GM18498 (cell line): ENCODE results near the gene ADAD1.
"Not testable (repeated sequence)": the region's sequence is repeated elsewhere in the genome, so short reads cannot be mapped to it uniquely, and the experiment has no call there.

Experiments
- ATAC-seq: cut with Tn5 transposase; IDR thresholded peaks from one replicate; pipeline ENCODE4 v1.9.1; 2021; ENCODE audit warnings: mild to moderate bottlenecking, moderate library complexity; ENCODE audit not compliant: unreplicated experiment

Gene ADAD1

DNA sequence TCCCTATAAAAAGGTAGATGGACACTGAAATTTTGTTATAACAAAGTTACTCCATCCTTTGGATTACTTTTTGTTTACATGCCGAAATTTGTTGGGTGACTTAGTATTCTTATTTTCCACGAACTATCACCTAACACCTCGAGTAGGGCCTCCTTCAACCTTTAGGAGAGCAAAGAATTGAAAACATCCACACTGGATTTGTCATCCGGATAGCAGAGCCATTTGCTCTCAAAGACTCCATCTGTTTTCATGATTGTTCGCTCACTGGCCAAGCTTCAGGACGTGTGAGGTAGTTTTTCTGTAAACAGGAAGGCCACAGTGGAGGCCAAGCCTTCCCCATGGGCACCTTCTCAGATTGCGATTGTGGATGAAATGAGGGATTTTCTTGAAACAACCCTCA, at the start of gene ADAD1:
Gene ADAD1, plus strand, starts transcription at position 301 of the 400 bp plus-strand sequence. CDS start 1,059 bp downstream, outside the sequence.
- ATAC-seq, result no peak

DNA sequence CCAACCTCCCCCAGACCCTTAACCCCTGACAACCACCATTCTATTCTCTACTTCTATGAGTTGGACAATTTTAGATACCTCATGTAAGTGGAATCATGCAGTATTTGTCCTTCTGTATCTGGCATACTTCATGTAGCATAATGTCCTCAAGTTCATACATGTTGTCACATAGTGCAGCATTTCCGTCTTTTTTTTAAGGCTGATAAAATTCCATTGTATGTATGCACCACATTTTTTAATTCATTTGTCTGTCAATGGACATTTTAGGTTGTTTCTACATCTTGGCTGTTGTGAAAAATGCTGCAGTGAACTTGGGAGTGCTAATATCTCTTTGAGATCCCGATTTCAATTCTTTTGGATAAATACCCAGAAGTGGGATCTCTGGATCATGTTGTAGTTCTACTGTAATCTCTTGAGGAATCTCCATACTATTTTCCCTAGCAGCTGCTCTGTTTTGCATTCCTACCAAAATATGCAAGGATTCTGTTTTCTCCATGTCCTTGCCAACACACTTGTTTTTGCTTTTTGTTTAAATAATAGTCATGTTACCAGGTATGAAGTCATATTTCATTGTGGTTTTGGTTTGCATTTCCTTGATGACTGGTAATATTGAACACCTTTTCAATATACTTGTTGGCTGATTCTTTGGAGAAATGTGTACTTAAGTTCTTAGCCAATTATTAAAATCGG, 48.8 kb upstream of the ADAD1 start:
- ATAC-seq, result no peak

DNA sequence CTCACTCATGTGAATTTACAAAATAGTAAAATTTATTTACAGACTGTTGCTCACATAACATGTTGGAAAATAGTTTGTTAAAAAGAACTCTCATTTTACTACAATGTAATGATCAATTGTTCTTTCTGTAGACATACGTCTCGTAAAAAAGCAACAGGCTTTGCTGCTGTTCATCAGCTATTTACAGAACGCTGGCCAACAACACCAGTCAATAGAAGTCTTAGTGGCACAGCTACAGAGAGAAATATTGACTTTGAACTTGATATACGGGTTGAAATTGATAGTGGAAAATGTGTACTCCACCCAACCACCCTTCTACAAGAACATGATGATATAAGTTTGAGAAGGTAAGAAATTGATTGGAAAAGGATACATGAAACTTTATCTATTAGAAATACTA, 47.6 kb upstream of the ADAD1 start:
- ATAC-seq, result no peak

DNA sequence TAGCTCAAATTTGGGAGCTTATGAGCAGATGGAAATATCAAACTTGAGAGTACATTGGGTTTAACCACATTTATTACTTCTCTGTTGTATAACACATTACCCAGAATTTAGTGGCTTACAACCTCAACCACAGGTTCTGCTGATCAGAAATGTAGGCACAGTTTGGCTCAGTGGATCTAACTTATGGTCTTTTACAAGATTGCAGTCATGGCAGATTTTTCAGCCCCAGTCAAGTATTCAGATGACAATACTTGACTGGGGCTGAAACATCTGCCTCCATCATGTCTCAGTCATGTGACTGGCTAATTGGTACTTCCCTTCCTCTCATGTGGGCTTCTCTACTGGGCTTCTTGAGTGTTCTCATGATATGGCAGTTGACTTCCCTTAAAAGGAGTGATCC, 44.0 kb upstream of the ADAD1 start:
- ATAC-seq, result no peak

DNA sequence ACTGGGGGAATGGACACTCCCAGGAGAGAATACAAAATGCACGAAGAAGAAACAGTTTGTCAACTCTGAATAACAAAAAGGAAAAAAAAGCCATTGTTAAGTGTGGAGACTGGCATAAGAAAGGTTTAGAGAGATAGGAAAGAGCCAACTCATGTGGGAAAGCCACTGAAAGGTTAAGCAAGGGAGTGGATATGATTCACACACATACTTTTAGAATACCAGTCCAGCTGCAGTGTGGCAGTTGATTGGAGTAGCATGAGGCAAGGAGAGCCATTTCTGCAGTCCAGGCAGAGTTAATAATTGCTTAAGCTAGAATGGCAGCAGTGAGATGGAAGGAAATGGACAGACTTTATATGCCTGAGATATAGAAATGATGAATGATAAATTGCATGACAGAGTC, 36.9 kb upstream of the ADAD1 start:
- no peak for ATAC-seq

DNA sequence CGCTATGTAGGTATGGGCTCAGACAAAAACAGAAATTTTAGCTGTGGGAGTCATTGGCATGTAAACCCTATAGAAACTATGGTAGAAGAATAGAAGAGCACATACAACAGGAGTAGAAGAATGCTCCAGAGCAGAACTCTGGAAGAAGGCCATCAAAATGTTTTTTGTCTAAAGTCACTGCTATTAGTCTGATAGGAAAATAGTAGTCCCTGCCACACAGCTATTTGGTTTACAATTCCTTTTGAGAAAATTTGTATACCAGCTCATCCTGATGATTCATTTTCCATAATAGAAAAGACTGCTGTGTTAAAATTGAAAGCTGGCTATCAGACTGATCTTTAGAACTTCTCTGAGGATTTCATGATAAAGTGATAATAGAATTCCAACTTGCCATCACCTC, 32.8 kb upstream of the ADAD1 start:
- ATAC-seq, result no peak

DNA sequence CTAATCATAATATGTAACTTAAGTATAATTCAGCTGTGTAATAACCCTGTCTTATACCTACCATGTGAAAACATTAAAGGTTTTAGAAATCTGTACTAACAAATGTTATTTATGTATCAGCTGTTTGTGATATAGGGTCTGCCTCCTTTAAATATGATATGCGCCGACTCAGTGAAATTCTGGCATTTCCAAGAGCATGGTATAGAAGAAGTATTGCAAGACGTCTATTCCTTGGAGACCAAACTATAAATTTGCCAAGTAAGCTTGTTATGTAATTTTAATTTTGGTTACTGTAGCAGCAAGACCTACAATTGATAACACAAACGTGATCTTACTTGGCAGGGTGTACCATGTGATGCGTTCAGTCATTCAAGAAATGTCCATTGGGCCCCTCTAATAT, 32.3 kb upstream of the ADAD1 start:
- ATAC-seq, result no peak

DNA sequence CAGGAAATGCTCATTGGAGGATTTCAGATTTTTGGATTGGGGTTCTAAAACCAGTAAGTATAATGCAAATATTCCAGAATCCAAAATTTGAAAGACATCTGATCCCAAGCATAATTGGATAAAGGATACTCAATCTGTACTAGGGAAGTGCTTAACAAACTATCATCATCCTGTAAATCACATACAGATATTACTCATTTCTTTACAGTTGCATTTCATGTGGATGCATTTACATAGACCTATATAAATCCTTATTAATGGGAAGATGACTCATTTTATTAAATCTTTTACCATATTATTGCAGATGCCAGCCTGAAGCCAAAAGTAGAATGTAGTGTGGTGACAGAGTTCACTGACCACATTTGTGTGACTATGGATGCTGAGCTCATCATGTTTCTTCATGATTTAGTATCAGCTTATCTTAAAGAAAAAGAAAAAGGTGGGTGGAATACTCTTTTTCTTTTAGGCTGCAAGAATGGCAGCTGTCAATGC, 22.4 kb upstream of the ADAD1 start:
- ATAC-seq, result no peak

DNA sequence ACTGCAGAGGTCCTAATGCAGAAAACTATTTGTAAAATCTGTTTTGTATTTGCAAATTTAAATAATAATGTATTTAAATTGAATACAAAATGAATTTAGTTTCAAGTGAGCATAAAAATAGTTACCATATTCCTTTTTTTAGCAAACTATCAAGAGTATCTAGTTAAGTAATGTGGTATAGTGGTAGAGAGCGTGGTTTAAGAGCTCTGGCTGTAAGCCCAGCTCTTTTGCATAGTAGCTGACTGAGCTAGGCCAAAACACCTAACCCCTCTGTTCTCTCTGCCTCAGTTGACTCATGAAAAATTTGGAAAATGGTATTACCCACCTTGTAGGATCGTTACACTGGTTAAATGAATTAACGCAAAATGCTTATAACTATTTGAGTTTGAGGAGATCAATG, 18.1 kb upstream of the ADAD1 start:
- no peak for ATAC-seq

DNA sequence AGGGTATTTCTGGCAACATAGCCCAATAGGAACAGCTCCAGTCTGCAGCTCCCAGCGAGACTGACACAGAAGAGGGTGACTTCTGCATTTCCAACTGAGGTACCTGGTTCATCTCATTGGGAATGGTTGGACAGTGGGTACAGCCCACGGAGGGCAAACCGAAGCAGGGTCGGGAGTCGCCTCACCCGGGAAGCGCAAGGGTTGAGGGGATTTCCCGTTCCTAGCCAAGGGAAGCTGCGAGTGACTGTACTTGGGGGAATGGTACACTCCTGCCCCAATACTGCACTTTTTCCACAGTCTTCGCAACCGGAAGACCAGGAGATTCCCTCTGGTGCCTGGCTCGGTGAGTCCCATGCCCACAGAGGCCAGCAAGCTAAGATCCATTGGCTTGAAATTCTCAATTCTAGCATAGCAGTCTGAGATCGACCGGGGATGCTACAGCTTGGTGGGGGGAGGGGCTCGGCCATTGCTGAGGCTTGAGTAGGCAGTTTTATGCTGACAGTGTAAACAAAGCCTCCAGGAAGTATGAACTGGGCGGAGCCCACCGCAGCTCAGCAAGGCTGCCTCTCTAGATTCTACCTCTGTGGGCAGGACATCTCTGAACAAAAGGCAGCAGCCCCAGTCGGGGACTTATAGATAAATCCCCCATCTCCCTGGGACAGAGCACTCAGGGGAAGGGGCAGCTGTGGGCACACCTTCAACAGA, 14.0 kb upstream of the ADAD1 start:
- ATAC-seq, result no peak

DNA sequence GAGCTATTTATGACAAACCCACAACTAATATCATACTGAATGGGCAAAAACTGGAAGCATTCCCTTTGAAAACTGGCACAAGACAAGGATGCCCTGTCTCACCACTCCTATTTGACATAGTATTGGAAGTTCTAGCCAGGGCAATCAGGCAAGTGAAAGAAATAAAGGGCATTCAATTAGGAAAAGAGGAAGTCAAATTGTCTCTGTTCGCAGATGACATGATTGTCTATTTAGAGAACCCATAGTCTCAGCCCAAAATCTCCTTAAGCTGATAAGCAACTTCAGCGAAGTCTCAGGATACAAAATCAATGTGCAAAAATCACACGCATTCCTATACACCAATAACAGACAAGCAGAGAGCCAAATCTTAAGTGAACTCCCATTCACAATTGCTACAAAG, 10.0 kb upstream of the ADAD1 start:
- ATAC-seq, result not testable (repeated sequence)

DNA sequence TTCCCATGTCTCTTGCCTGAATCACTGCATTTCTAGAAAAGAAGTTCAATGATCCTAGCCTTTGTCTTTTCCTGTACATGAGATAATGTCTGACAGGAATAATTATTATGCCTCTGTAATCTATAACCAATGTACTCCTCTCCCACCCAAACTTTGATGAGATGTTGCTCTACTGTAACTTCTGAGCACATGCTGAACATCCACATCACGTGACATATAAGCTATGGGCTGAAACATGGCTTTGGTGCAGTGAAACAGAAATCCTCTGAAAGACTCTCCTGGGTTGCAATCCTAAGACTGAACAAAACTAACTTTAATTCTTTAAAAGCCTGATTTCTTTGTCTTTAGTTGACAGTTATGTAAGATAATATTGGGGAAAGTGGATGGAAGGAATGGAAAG, 1.5 kb upstream of the ADAD1 start:
- ATAC-seq, result no peak

DNA sequence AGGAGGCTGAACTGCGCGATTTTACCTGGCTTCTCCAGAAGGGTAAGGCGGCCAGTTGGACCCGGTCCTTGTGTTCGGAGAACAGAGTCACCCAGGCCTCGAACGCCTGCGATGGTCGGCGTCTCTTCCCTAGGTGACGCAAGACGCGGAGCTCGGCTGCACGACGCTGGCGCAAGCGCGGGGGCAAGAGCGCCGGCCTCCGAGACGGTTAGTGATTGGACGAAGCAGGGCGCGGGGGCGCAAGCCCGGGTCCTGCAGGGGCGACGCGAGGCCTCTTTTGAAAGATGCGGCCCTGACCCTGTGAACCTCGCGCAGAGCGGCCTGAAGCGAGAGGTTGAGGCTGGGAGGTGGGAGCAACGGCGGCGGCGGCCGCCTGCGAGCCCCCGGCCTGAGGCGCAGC, 428 bp downstream of the ADAD1 start:
- no peak for ATAC-seq

DNA sequence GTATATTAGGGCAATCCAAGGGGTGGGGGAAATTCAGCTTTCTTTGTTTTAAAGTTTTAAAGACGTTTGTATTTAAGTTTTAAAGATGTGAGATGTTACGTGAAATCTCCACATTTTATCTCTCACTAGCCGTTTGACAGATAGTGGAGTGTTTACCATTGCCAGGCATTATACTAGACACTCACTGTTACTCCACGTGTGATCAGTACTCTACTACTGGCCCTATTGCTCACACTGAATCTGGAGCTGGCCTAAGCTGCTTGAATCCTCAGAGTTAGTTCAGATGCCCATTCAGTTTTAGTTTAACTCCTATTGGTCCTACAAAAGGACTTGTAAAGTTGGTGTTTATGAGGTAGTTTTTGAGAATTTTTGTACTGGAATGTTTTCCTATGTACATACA, 4.5 kb downstream of the ADAD1 start:
- ATAC-seq, result no peak

DNA sequence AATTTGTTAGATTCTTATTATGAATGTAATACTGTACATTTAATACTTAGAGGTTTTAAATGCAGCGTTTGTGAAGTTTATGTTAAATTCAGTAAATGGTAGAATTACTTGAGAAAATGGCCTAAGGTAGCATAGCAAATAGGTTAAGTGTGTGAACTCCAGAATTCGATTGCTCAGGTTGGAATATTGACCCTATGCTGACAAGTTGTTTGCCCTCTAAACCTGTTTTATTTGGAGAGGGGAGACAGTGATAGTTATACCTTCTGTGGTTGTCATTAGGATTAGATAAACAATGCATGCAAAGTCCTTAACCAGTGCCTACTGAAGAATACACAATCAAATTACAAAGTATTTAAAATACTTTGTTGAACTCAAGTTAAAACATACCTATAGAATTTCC, 5.4 kb downstream of the ADAD1 start:
- no peak for ATAC-seq

DNA sequence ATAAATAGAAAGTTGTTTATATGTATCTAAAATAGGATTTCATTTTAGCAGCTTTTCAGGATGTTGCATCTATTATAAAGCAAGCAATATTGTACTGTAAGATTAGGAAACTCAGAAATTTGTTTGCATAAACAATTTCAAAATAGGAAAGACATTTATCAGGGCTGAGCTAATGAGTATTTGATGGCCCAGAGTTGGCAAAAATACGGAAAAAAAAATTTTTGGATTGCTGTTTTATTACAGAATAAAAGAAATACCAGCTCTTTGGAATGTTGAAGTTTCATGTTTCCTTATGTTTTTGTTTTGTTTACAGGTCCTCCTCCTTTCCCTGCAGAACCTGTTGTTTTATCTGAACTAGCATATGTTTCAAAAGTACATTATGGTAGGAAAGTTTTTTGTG, 14.5 kb downstream of the ADAD1 start:
- ATAC-seq, result no peak

DNA sequence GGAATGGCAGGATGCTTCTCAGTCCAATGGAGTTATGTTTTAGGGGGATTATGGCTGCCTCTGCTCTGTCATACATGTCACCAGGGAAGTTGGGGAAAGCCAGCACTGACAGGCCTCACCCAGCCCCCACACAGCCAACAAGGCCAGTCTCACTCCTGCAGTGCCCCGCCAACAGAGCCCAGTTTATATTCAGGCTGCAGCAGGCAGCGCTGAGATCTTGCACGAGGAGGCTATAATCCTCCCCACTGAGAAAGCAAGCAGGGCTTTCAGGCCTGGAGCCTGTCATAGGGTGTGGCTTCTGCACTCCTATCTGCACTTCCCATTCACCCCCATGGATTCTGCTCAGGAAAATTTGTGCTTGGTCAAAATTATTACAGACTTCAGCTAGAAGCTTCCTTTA, 25.1 kb downstream of the ADAD1 start:
- ATAC-seq, result no peak

DNA sequence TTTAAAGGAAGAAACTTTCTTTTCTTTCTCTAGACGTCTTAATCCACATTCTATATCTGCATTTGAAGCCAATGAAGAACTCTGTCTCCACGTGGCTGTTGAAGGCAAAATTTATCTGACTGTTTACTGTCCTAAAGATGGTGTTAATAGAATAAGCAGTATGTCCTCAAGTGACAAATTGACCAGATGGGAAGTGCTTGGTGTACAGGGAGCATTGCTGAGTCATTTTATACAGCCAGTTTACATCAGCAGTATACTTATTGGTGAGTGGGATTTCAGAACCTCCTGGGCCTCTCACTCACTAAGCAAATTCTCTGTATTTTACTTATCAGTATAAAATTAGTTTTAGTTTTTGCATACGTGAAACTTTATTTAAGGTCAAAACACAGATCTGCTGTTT, 33.7 kb downstream of the ADAD1 start:
- no peak for ATAC-seq

DNA sequence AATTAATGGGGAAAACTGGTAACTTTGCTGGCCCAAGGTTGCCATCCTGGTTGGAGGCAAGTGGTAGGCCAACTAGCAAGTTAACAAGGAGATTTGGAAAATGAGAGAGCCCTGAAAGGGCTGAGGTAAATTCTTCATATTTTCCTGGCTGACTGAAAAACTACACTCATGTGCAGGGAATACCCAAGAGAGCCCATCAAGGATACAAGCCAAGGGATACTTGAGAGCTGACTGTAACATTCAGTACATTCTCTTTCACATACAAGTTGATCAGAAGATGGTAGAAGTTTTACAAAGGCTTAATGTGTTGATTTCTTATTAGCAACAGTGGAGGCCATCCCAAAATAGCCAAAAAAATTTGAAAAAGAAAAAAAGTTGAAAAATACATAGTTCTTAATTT, 44.4 kb downstream of the ADAD1 start:
- no peak for ATAC-seq

DNA sequence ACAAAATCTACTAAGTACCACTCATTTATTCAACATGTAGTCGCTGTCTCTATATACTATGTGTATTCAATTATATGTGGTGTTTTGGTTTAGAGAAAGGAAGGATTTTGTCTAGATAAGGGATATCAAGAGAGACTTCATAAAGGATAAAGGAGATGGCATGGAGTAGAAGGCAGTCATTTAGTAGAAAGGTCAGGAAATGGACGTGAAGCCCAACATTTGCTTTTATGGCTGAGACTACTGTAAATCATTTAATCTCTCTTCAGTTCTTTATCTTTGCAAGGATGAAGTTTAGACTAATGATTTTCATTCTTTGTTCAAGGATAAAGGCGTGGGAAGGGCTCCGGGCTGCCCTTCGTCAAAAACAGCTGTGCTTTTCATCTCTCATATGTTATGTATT, 52.5 kb downstream of the ADAD1 start:
- ATAC-seq, result no peak

DNA sequence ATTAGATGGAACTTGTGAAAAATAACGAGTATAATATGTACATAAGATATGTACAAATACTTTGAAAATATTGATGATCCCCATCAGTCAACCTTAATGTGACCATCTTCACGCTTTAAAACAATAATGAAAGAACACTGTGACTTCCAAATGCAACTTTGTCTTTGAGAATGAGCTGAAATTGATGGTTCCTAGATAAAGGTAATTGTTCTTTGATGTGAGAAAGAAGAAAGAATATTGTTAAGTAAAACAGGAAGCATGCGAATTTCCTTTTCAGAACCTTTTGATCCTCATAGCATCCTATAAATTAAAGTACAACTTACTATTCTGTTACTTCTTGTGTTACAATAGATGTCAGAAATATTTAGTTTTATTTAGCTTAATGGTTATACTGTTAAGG, 55.5 kb downstream of the ADAD1 start:
- no peak for ATAC-seq

DNA sequence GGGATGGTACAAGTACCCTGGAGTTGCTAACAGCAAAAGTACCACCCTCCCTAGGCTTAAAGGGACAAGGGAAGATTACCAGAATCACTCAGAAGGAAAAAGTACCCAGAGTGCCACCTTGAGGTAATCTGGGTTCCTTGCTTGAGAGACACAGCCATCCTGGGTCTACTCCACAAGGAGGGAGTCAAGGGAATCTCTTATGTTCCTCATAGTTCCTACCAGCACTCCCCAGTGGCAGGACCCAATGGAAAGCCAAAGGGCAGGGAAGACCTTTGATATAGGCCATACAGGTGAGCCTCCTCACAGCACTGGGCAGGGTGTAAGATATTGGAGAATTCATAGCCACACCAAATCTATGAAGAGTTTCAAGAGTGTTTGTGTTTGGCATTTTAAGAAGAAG, 72.0 kb downstream of the ADAD1 start:
- no peak for ATAC-seq
